ENCODE results near the gene FAM81A. TPM values are rescaled to one million over a fixed set of nuclear protein-coding genes. Genes with fewer than 3 reads are reported as not detected.
"Not testable (repeated sequence)": the region's sequence is repeated elsewhere in the genome, so short reads cannot be mapped to it uniquely, and the experiment has no call there.

Gene FAM81A
- total RNA-seq, 1 experiment from 2014 or later: 4.1 TPM

GRCh38 chr15:59453474-59454215 is 15.7 kb downstream of the FAM81A start:
- in situ Hi-C loops (cut with HindIII; ENCODE audit: low pct_unique_long_range_greater_than_20kb, low sequenced_read_pairs): no loop called here

GRCh38 chr15:59456114-59456513 is 18.1 kb downstream of the FAM81A start:
- no peak for DNase-seq (ENCODE audit: low read depth)
- in situ Hi-C loops (cut with HindIII; ENCODE audit: low pct_unique_long_range_greater_than_20kb, low sequenced_read_pairs): no loop called here

More at GRCh38 chr15:59453474-59454215, 15.7 kb downstream of the FAM81A start:
- no peak for DNase-seq (ENCODE audit: low read depth)

DNA sequence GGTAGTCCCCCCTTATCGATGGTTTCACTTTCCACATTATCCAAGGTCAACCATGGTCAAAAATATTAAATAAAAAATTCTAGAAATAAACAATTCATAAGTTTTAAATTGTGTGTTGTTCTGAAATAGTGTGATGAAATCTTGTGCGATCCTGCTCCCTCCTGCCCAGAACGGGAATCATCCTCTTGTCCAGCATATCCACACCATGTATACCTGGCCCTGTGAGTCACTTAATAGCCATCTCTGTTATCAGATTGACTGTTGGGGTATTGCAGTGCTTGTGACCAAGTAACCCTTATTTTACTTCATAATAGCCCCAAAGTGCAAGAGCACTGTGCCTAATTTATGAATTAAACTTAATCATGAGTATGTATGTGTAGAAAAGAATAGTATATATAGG is 19.1 kb downstream of the FAM81A start:
- in situ Hi-C loops (cut with HindIII; ENCODE audit: low pct_unique_long_range_greater_than_20kb, low sequenced_read_pairs): no loop called here
- no peak for DNase-seq (ENCODE audit: low read depth)

DNA sequence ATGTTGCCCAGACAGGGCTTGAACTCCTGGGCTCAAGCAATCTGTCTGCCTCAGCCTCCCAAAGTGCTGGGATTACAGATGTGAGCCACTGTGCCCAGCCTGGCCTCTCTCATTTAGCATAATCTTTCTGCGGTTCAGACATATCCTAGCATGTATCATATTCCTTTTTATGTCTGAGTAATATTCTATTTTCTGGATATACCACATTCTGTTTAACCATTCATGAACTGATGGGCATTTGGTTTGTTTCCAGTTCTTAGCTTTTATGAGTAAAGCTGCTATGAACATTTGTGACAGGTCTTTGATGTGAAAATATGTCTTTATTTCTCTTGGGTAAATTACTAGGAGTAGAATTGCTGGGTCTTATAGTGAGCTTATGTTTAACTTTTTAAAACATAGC is 23.5 kb downstream of the FAM81A start:
- no peak for DNase-seq (ENCODE audit: low read depth)
- in situ Hi-C loops (cut with HindIII; ENCODE audit: low pct_unique_long_range_greater_than_20kb, low sequenced_read_pairs): no loop called here

- in situ Hi-C loops (cut with HindIII; ENCODE audit: low pct_unique_long_range_greater_than_20kb, low sequenced_read_pairs): no loop called here
- no peak for DNase-seq (ENCODE audit: low read depth)
Observed at GRCh38 chr15:59473226-59473625, 35.2 kb downstream of the FAM81A start.

- in situ Hi-C loops (cut with HindIII; ENCODE audit: low pct_unique_long_range_greater_than_20kb, low sequenced_read_pairs); DNase-seq (ENCODE audit: low read depth): not testable (repeated sequence)
Observed at GRCh38 chr15:59475161-59475560, 37.2 kb downstream of the FAM81A start.

GRCh38 chr15:59484399-59484798 is 46.4 kb downstream of the FAM81A start:
- no peak for DNase-seq (ENCODE audit: low read depth)

DNA sequence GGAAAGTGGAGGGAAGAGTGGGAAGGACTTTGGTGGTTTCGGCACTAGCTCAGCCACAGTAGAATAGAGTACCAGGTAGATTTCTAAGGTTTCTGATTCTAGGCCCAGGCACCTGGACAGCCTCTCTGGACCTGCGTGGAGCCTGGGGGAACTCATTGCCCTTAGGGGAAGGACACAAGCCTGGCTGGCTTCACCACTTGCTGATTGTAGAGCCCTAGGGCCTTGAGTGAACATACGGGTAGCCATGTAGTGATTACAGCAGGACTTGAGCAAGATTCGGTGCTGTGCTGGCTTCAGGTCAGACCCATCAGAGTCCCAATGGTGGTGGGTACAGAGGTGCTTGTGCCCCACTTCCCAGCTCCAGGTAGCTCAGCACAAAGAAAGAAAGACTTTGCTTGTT is 47.0 kb downstream of the FAM81A start:
- in situ Hi-C loops (cut with HindIII; ENCODE audit: low pct_unique_long_range_greater_than_20kb, low sequenced_read_pairs): no loop called here

More at GRCh38 chr15:59484399-59484798, 46.4 kb downstream of the FAM81A start:
- in situ Hi-C loops (cut with HindIII; ENCODE audit: low pct_unique_long_range_greater_than_20kb, low sequenced_read_pairs): no loop called here

DNA sequence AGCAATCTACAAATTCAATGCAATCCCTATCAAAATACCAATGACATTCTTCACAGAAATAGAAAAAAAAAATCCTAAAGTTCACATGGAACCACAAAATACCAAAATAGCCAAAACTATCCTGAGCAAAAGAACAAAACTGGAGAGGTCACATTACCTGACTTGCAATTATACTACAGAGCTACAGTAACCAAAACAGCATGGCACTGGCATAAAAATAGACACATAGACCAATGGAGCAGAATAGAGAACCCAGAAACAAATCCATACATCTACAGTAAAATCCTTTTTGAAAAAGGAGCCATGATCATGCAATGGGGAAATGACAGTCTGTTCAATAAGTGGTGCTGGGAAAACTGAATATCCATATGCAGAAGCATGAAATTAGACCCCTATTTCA is 51.5 kb downstream of the FAM81A start:
- in situ Hi-C loops (cut with HindIII; ENCODE audit: low pct_unique_long_range_greater_than_20kb, low sequenced_read_pairs); DNase-seq (ENCODE audit: low read depth): not testable (repeated sequence)

More for the DNA sequence above, 47.0 kb downstream of the FAM81A start:
- DNase-seq (ENCODE audit: low read depth): no peak

- in situ Hi-C loops (cut with HindIII; ENCODE audit: low pct_unique_long_range_greater_than_20kb, low sequenced_read_pairs): no loop called here
- DNase-seq (ENCODE audit: low read depth): no peak
Observed at GRCh38 chr15:59491062-59491461, 53.1 kb downstream of the FAM81A start.

- peak; percentile 59 for DNase-seq (ENCODE audit: low read depth)
- in situ Hi-C loops (cut with HindIII; ENCODE audit: low pct_unique_long_range_greater_than_20kb, low sequenced_read_pairs): no loop called here
Observed at GRCh38 chr15:59492389-59493377, 54.7 kb downstream of the FAM81A start.

GRCh38 chr15:59501597-59501996 is 63.6 kb downstream of the FAM81A start:
- peak; percentile 20 for DNase-seq (ENCODE audit: low read depth)
- in situ Hi-C loops (cut with HindIII; ENCODE audit: low pct_unique_long_range_greater_than_20kb, low sequenced_read_pairs): no loop called here

DNA sequence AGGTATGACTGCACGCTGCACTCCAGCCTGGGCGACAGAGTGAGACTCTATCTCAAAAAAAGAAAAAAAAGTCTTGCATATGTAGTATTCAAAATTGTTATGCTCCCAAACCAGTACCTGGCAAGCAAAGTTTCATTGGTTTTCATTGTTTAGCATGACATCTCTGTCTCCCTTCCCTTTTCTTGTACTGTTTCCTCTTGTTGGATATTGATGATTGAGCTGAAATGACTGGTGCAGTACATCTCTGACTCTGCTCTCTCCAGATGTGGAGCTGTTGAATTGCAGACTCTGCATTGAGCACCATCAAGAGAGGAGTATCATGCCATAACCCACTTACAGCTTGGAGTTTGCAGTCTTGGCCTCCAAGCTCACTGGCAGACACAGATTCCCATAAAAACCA is 77.2 kb downstream of the FAM81A start:
- in situ Hi-C loops (cut with HindIII; ENCODE audit: low pct_unique_long_range_greater_than_20kb, low sequenced_read_pairs): no loop called here
- DNase-seq (ENCODE audit: low read depth): no peak

DNA sequence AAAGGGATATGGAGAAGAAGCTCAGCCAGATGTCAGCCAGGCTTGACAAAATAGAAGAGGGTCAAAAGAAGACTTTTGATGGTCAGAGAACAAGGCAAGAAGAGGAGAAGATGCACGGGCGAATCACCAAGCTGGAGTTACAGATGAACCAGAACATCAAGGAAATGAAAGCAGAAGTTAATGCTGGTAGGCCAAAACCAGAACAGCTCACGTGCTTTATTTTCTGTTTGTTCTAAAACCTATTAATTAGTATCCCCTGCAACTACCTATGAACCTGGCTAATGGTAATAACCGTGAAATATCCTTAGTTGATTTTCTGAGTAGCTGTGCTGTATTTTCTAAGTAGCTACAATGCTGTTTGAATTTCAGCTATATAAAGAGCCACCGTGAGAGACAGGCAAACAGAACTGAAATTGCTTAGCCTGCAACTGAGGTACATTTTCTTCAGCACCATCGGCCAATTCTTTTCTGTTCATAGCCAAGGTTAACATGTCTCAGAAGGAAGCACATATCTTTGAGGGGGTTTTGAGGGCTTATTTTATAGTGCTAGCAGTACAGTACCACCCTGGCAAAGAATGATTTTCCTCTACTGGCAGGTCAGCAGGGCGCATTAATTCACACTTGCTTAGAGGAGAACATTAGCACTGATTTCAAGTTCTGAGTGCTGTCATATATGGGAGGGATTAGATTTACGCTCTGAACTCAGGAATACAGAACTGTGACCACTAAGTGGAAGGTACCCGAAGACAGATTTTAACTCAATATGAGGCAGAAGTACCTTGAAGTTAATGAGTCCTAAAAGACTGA is 78.9 kb downstream of the FAM81A start:
- in situ Hi-C loops (cut with HindIII; ENCODE audit: low pct_unique_long_range_greater_than_20kb, low sequenced_read_pairs): no loop called here

GRCh38 chr15:59519329-59519728 is 81.3 kb downstream of the FAM81A start:
- in situ Hi-C loops (cut with HindIII; ENCODE audit: low pct_unique_long_range_greater_than_20kb, low sequenced_read_pairs): no loop called here
- no peak for DNase-seq (ENCODE audit: low read depth)

More for the DNA sequence above, 78.9 kb downstream of the FAM81A start:
- DNase-seq (ENCODE audit: low read depth): no peak

DNA sequence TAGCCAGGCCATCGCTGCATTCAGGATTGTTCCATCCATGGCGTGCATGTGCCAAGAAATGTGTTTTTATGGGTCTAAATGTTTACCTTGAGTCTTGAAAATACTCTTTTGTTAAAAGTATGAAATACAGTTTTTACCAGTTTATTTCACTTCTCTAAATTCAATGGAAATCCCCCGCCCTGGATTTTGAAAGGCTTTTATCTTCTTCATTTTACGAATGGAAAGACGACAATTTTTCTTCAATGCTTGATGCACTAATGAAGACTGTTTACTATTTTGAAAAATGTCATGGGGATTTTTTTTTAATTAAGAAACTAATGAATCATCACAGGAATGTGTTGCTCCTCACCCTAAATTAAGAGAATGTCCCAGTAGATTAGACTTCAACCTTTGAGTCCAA is 83.5 kb downstream of the FAM81A start:
- no peak for DNase-seq (ENCODE audit: low read depth)
- in situ Hi-C loops (cut with HindIII; ENCODE audit: low pct_unique_long_range_greater_than_20kb, low sequenced_read_pairs): no loop called here

- no peak for DNase-seq (ENCODE audit: low read depth)
- in situ Hi-C loops (cut with HindIII; ENCODE audit: low pct_unique_long_range_greater_than_20kb, low sequenced_read_pairs): no loop called here
Observed at GRCh38 chr15:59522988-59523461, 85.0 kb downstream of the FAM81A start.

DNA sequence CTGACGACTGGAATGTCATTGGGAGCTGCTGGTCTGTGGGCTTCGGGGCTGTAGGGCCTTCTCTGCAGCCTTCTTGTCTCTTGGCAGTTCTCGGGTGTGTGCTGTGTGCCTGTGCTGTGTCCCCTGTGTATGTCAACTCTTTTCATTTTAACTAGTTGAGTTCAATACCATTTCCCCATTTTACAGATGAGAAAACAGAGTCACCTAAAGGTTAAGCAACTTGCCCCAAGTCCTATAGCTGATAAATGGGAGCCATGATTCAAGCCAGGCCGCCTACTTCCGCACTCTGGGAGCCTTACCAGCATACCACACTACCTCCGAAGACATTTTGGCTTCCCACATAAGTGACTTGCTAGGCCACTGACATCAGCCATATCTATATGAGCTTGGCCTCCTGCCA is 85.7 kb downstream of the FAM81A start:
- DNase-seq (ENCODE audit: low read depth): no peak
- in situ Hi-C loops (cut with HindIII; ENCODE audit: low pct_unique_long_range_greater_than_20kb, low sequenced_read_pairs): no loop called here

All from Caki2 (cell line).